GM15510 (cell line): Measurements from ENCODE around the gene CXCL3.

Experiments used
- POLR2A ChIP-seq: IDR thresholded peaks from 3 replicates; pipeline ENCODE4 v1.6.1; 2011; ENCODE audit warnings: borderline replicate concordance; ENCODE audit not compliant: insufficient read length; ENCODE audit errors: extremely low read depth

The CXCL3 gene

GRCh38 chr4:74058048-74058651, 19.7 kb upstream of the CXCL3 start:
- TF ChIP-seq POLR2A, result no peak

- TF ChIP-seq POLR2A, result no peak
These were observed 19.1 kb upstream of the CXCL3 start for GRCh38 chr4:74057588-74057987.

GRCh38 chr4:74056858-74057562, 18.5 kb upstream of the CXCL3 start:
- TF ChIP-seq POLR2A, result no peak

GRCh38 chr4:74056114-74056857, 17.8 kb upstream of the CXCL3 start:
- TF ChIP-seq POLR2A, result no peak

- TF ChIP-seq POLR2A, result no peak
These were observed 17.0 kb upstream of the CXCL3 start for GRCh38 chr4:74055498-74055897.

- no peak for TF ChIP-seq POLR2A
These were observed 16.6 kb upstream of the CXCL3 start for GRCh38 chr4:74055096-74055495.

- TF ChIP-seq POLR2A, result no peak
These were observed 16.1 kb upstream of the CXCL3 start for GRCh38 chr4:74054483-74055047.

GRCh38 chr4:74047152-74047551, 8.7 kb upstream of the CXCL3 start:
- TF ChIP-seq POLR2A, result no peak

GRCh38 chr4:74045772-74046171, 7.3 kb upstream of the CXCL3 start:
- TF ChIP-seq POLR2A, result no peak

- no peak for TF ChIP-seq POLR2A
These were observed 6.8 kb upstream of the CXCL3 start for GRCh38 chr4:74045247-74045646.

GRCh38 chr4:74044677-74045076, 6.2 kb upstream of the CXCL3 start:
- TF ChIP-seq POLR2A, result no peak

- TF ChIP-seq POLR2A, result no peak
These were observed 4.2 kb upstream of the CXCL3 start for GRCh38 chr4:74042681-74043080.

- TF ChIP-seq POLR2A, result no peak
These were observed 2.9 kb upstream of the CXCL3 start for GRCh38 chr4:74041418-74041817.

GRCh38 chr4:74039315-74039763, 850 bp upstream of the CXCL3 start:
- no peak for TF ChIP-seq POLR2A

GRCh38 chr4:74038086-74038424, 434 bp downstream of the CXCL3 start:
- no peak for TF ChIP-seq POLR2A
